Stimulated activated CD8-positive, alpha-beta memory T cell treated with anti-CD3 and anti-CD28 coated beads, Interleukin-15, amount 100 ng/mL, for 48 hours (primary cell): ENCODE data around the gene WDR62.

Source experiments
- DNase-seq, 2 donors: peaks; one replicate each; pipeline ENCODE4 v3.0.0-alpha.2; 2020; ENCODE audit warnings: low read depth in 2 of 2

The WDR62 gene

GRCh38 chr19:36140304-36141038, 85.8 kb downstream of the WDR62 start:
- peak in 1 of 2 donors; percentile 43 for DNase-seq

DNA sequence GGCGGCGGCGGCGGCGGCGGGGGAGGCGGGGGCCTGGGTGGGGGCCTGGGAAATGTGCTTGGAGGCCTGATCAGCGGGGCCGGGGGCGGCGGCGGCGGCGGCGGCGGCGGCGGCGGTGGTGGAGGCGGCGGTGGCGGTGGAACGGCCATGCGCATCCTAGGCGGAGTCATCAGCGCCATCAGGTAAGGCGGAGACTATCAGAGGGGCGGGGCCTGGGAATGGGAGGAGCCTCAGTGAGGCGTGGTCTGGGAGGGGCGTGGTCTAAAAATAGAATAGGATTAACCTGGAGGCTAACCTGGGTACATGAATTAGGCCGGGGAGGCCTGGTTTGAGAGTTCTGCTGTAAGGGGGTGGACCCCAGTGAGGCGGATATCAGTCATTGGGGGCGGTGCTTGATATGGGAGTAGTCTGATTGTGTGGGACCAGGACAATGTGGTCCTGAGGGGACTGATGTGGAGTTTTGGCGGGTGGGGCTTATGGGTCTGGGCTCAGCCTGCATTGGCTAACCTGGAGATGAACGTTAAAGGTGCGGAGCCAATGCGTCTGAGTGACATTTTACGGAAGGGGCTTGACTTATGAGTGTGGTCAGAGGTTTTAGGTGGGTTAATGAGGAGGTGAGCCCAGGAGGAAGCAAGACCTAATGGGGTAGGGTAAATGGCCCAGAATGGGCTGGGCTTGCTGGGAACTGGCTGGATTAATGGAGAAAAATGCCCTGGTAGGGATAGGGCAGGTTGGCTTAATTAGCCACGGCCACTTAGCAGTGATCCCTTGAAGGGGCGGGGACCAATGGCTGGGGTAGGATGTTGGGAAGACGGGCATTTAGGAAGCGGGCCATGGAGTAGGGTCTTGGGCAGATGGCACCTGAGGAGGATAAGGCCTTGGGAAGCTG, 86.6 kb downstream of the WDR62 start:
- peak; percentile 75 to 78 for DNase-seq

- no peak for DNase-seq
Observed at GRCh38 chr19:36142046-36142445, 87.3 kb downstream of the WDR62 start.

DNA sequence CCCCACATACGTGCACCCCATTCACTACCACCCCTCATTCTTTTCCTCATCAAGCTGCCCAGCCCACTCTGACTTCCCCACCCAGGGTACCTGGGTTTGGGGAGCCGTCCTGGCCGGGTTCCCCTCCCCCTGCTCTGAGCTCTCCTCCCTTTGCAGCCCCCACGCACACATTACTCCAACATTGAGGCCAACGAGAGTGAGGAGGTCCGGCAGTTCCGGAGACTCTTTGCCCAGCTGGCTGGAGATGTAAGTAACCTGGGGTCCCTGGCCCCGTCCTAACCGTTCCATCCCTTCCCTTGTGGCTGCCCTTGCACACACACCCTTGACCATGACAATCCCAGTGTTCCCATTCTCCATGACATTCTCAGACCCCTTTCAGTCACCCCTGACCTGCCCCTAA, 87.8 kb downstream of the WDR62 start:
- DNase-seq: no peak

DNA sequence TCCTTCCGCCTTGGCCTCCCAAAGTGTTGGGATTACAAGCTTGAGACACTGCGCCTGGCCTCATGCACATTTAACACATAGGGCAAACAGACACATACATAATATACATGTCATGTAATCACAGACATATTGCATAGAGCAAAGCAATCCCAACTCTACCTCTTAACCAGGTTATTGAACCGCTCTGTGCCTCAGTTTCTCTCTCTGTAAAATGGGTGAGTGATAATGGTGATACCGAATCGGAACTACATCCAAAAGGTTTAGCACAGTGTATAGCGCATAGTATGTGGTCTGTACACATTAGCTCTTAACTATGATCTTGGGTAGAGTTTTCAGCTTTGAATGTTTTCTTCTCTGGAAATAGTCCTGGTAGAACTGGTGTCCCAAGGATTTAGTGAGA, 89.9 kb downstream of the WDR62 start:
- DNase-seq: no peak

DNA sequence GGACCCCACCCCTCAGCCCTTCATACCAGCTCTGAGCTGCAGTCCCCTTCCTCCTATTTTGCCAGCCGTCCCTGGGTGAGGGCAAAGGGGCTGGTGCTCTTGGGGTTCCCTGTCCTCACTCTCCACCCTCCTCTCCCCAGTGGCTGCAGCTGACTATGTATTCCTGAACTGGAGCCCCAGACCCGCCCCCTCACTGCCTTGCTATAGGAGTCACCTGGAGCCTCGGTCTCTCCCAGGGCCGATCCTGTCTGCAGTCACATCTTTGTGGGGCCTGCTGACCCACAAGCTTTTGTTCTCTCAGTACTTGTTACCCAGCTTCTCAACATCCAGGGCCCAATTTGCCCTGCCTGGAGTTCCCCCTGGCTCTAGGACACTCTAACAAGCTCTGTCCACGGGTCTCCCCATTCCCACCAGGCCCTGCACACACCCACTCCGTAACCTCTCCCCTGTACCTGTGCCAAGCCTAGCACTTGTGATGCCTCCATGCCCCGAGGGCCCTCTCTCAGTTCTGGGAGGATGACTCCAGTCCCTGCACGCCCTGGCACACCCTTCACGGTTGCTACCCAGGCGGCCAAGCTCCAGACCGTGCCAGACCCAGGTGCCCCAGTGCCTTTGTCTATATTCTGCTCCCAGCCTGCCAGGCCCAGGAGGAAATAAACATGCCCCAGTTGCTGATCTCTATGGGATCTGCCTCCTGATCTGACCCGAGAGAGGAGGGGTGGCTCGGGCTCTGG, 95.1 kb downstream of the WDR62 start:
- no peak for DNase-seq

GRCh38 chr19:36150586-36150985, 95.9 kb downstream of the WDR62 start:
- DNase-seq: no peak

DNA sequence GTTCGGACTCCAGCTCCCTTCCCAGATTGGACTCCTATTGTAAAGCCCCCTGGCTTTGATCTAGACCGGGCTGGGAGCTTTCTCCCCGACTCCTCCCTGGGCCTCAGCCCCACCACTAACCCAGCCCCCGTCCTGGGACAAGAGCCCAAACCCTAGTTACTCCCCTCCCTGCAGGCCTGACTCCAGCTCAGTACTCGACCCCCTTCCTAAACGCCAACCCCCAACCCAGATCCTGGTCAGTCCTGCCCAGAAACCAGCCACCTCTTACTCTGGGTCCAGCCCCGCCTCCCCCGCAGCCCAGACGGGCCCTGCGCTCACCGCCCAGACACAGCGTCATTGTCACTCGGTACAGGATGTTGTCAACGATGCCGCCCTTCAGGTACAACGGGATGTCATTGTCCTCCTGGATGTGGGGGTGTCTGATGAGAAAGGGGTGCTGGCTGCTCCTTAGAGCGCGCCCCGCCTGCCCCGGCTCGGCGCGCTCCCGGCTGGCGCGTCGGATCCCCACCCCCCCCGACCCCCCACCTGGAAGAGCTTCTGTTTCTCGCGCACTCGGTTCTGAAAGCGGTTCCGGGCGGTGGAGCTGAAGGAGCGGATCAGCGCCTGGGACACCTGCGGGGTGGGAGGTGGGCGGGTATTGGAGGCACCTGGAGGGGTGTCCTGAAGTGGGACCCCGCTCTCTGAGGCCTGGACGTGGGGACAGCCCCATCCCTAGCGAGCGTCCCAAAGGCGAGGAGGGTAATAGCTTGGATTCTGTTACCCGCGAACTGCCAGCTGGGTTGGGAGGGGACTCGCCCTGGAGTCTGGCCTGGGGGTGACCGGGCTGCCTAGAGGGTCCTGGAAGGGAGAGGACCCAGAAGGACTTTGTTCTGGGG, 96.7 kb downstream of the WDR62 start:
- DNase-seq: no peak

DNA sequence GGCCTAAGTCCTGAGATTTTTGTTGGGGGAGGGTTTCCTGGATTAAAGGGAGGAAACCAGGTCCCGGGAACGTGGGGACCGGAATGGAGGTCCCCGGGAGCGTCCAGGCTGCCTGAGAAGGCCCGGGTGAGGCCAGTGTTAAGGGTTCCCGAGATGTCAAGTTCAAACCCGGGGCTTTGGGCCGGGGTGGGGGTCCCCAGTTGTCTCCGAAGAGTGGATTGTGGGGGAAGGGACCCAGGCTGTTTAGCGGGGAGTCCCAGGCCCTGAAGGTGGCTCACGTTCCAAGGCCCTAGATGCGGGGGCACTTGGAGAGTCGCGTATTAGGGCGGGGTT, 97.3 kb downstream of the WDR62 start:
- DNase-seq: no peak

DNA sequence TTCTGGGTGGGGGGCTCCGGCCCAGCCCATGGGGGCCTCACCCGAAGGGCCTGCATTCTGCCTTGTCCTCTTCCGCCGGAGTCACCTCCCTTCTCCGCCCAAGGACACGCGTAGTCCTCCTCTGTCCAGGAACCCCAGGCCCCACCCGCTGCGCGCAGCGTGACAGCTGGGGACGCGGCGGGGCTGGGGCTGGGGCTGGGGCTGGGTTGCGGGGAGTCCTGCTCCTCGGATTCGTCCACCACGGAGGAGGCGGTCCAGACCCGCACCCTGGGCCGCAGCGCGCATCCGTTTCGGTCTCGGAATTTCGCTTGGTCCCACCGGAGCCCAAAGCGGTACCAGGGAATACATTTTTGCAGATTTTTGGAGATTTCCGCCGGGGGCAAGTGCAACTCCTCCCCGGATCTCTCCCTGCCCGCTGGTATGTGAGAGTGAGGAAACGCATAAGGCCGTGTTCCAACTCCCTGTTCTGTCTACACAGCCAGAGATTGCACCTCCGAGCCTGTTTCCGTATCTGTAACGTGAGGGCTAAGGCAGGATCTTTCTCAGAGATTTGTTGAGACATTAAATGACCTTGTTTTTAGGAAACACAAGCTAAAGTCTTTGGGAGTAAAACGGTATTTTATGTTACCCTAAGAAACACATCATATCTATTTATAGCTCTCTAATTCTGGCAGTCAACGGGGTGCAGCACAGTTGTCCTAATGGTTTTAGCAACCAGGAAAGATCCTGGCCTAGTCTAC, 97.8 kb downstream of the WDR62 start, which contains the start of gene COX7A1:
Gene COX7A1 (minus strand): TSS at position 96 of the 740 bp plus-strand sequence. CDS start 40 bp downstream, at position 56.
- DNase-seq: no peak

DNA sequence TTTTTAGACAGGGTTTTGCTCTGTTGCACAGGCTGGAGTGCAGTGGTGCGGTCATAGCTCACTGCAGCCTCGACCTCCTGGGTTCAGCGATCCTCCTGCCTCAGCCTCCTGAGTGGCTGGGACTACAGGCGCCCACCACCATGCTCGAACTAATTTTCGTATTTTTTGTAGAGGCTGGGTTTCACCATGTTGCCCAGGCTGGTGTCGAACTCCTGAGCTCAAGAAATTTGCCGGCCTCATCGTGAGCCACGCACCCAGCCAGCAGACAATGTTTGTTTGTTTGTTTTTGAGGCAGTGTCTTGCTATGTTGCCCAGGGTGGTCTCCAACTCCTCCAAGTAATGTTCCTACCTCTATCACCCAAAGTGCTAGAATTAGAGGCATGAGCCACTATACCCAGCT, 98.4 kb downstream of the WDR62 start:
- DNase-seq: no peak
